Measurements from ENCODE around the gene ZNF853.

The ZNF853 gene

GRCh38 chr7:6588566-6588965 lies 26.8 kb upstream of the ZNF853 start:
- Histone ChIP-seq H3K27me3 (ENCODE audit: insufficient read depth, poor library complexity, severe bottlenecking) (no peaks in the 10 kb centered on the region), H3K4me3 (replicated peaks; ENCODE audit: insufficient read depth, low read length) (no peak overlapping the region), H3K27ac (replicated peaks) (no peak overlapping the region)
- TF ChIP-seq SPI1 (IDR thresholded peaks at IDR 0.05; ENCODE audit: borderline replicate concordance, low read depth) (no peak), REST (IDR thresholded peaks at IDR 0.05; ENCODE audit: insufficient replicate concordance, low read depth) (no peak), POLR2AphosphoS5 (IDR thresholded peaks at IDR 0.05; ENCODE audit: low read depth) (no peak), CTCF (IDR thresholded peaks at IDR 0.05; ENCODE audit: insufficient read depth, low read length) (no peak), GABPA (IDR thresholded peaks at IDR 0.05; ENCODE audit: low read depth) (no peak)
- no peak for DNase-seq (ENCODE audit: low read depth in 1 of 2, low spot score in 1 of 2)

- no peaks in the 10 kb centered on the region for H3K27me3 ChIP-seq (ENCODE audit: insufficient read depth, poor library complexity, severe bottlenecking)
- H3K27ac ChIP-seq (replicated peaks): no peak overlapping the region
- DNase-seq (ENCODE audit: low read depth in 1 of 2, low spot score in 1 of 2): no peak
- peak overlapping the region; percentile 28 for H3K4me3 ChIP-seq (replicated peaks; ENCODE audit: insufficient read depth, low read length)
- TF ChIP-seq REST (IDR thresholded peaks at IDR 0.05; ENCODE audit: insufficient replicate concordance, low read depth) (no peak), GABPA (IDR thresholded peaks at IDR 0.05; ENCODE audit: low read depth) (no peak), CTCF (IDR thresholded peaks at IDR 0.05; ENCODE audit: insufficient read depth, low read length) (no peak), POLR2AphosphoS5 (IDR thresholded peaks at IDR 0.05; ENCODE audit: low read depth) (no peak), SPI1 (IDR thresholded peaks at IDR 0.05; ENCODE audit: borderline replicate concordance, low read depth) (no peak)
Observed at GRCh38 chr7:6589151-6589828, 26.1 kb upstream of the ZNF853 start.

- Histone ChIP-seq H3K27ac (replicated peaks) (peak within 1 kb of the TSS; percentile 65), H3K4me3 (replicated peaks; ENCODE audit: insufficient read depth, low read length) (peak within 1 kb of the TSS; percentile 84), H3K27me3 (ENCODE audit: insufficient read depth, poor library complexity, severe bottlenecking) (no peaks in the 10 kb centered on the region)
- peak; percentile 64 to 65 for DNase-seq (ENCODE audit: low read depth in 1 of 2, low spot score in 1 of 2)
- TF ChIP-seq POLR2AphosphoS5 (IDR thresholded peaks at IDR 0.05; ENCODE audit: low read depth): no peak; the same call in 1 of the 2 replicates
- peak; percentile 31 for TF ChIP-seq CTCF (IDR thresholded peaks at IDR 0.05; ENCODE audit: insufficient read depth, low read length)
- TF ChIP-seq GABPA (IDR thresholded peaks at IDR 0.05; ENCODE audit: low read depth): peak; percentile 66
- peak; percentile 42; the same call in 1 of the 2 replicates for TF ChIP-seq SPI1 (IDR thresholded peaks at IDR 0.05; ENCODE audit: borderline replicate concordance, low read depth)
Observed at GRCh38 chr7:6589829-6590644, 25.4 kb upstream of the ZNF853 start, which contains the start of gene INTS15. TSS of gene INTS15 (plus strand) at chr7:6590021. CDS start at chr7:6590284, 263 bp downstream.
